Measurements from ENCODE around the gene AQP12B. TPM values are rescaled to one million over a fixed set of nuclear protein-coding genes. Genes with fewer than 3 reads are reported as not detected.

The AQP12B gene
- polyA plus RNA-seq, 1 donor from 2014 or later: not detected

DNA sequence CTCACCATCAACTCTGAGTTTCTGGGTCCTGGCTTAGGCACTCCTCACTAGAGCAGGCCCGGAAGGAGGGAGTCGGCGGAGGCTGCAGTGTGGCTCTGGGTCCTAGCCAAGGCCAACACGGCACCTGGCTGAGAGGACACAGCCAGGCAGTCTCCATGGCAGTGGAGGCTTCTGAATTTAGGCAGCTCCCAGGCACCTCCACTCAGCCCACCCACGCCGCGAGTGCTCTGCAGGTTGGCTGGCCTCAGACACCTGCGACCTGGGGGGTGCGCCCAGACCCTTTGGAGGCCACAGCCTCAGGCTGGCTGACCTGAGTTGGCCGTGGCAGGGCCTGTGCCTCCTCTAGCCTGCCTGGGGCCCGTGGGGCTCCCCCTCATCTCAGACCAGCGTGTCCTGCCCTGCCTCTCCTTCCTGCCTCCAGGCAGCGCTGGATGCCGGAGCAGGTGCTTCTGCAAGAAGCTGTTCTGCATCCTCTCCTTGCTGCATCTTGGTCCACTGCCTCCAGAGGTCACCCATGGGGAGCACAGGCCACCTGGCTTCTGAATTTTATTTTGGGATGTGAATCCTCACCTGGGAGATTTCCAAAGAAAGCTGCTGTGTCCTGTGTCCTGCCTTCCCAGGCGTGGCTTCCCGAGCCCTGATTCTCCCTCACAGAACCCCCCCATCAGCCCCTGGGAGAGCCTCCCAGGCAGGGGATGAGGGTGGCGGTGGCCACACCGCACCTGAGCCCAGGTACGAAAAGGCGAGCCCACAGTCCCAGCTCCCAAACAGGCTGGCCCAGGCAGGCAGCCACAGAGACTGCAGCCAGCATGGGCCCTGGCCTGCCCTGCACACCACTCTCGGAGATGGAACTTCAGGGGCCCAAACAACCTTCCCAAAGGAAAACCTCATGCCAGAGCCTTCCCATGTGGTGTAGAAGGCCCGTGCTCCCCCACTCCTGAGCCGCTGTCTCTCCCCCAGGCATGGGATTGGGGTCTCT lies 32.4 kb upstream of the AQP12B start:
- H3K27ac ChIP-seq (ENCODE audit: low read length): no peak overlapping the region
- no peaks in the 10 kb centered on the region for H3F3A ChIP-seq (ENCODE audit: insufficient read depth, low read length, poor library complexity, severe bottlenecking)
- H3K9me2 ChIP-seq (ENCODE audit: insufficient read depth, low read length): no peaks in the 10 kb centered on the region
- H3K36me3 ChIP-seq (ENCODE audit: insufficient read depth, low read length): no peaks in the 10 kb centered on the region
- no peak overlapping the region for H2AFZ ChIP-seq (ENCODE audit: low read depth, low read length)
- no peak overlapping the region for H3K9ac ChIP-seq (ENCODE audit: low read length)
- TF ChIP-seq, protein P1, sequence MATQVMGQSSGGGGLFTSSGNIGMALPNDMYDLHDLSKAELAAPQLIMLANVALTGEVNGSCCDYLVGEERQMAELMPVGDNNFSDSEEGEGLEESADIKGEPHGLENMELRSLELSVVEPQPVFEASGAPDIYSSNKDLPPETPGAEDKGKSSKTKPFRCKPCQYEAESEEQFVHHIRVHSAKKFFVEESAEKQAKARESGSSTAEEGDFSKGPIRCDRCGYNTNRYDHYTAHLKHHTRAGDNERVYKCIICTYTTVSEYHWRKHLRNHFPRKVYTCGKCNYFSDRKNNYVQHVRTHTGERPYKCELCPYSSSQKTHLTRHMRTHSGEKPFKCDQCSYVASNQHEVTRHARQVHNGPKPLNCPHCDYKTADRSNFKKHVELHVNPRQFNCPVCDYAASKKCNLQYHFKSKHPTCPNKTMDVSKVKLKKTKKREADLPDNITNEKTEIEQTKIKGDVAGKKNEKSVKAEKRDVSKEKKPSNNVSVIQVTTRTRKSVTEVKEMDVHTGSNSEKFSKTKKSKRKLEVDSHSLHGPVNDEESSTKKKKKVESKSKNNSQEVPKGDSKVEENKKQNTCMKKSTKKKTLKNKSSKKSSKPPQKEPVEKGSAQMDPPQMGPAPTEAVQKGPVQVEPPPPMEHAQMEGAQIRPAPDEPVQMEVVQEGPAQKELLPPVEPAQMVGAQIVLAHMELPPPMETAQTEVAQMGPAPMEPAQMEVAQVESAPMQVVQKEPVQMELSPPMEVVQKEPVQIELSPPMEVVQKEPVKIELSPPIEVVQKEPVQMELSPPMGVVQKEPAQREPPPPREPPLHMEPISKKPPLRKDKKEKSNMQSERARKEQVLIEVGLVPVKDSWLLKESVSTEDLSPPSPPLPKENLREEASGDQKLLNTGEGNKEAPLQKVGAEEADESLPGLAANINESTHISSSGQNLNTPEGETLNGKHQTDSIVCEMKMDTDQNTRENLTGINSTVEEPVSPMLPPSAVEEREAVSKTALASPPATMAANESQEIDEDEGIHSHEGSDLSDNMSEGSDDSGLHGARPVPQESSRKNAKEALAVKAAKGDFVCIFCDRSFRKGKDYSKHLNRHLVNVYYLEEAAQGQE (IDR thresholded peaks at IDR 0.05; ENCODE audit: borderline replicate concordance): no peak
- TF ChIP-seq POLR2AphosphoS5 (IDR thresholded peaks at IDR 0.05) (peak; percentile 7), EP300 (conservative IDR thresholded peaks at IDR 0.05; ENCODE audit: poor library complexity, severe bottlenecking) (no peak), SMC3 (conservative IDR thresholded peaks at IDR 0.05; ENCODE audit: poor library complexity) (no peak), TAF1 (IDR thresholded peaks at IDR 0.05; ENCODE audit: low read depth) (no peak)
- TF ChIP-seq, protein P2, sequence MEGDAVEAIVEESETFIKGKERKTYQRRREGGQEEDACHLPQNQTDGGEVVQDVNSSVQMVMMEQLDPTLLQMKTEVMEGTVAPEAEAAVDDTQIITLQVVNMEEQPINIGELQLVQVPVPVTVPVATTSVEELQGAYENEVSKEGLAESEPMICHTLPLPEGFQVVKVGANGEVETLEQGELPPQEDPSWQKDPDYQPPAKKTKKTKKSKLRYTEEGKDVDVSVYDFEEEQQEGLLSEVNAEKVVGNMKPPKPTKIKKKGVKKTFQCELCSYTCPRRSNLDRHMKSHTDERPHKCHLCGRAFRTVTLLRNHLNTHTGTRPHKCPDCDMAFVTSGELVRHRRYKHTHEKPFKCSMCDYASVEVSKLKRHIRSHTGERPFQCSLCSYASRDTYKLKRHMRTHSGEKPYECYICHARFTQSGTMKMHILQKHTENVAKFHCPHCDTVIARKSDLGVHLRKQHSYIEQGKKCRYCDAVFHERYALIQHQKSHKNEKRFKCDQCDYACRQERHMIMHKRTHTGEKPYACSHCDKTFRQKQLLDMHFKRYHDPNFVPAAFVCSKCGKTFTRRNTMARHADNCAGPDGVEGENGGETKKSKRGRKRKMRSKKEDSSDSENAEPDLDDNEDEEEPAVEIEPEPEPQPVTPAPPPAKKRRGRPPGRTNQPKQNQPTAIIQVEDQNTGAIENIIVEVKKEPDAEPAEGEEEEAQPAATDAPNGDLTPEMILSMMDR (IDR thresholded peaks at IDR 0.05; ENCODE audit: poor library complexity, severe bottlenecking): no peak
- H4K20me1 ChIP-seq (ENCODE audit: insufficient read depth): no peaks in the 10 kb centered on the region
- H3K79me2 ChIP-seq (replicated peaks; ENCODE audit: insufficient read depth, low read length): no peaks in the 10 kb centered on the region
- no peaks in the 10 kb centered on the region for H3K27me3 ChIP-seq (ENCODE audit: insufficient read depth, low read depth, low read length)
- no peak overlapping the region for H3K4me2 ChIP-seq (ENCODE audit: low read length)
- no peak overlapping the region for H3K4me3 ChIP-seq (ENCODE audit: low read length)
- H3K9me3 ChIP-seq (ENCODE audit: low read length): no peaks in the 10 kb centered on the region

DNA sequence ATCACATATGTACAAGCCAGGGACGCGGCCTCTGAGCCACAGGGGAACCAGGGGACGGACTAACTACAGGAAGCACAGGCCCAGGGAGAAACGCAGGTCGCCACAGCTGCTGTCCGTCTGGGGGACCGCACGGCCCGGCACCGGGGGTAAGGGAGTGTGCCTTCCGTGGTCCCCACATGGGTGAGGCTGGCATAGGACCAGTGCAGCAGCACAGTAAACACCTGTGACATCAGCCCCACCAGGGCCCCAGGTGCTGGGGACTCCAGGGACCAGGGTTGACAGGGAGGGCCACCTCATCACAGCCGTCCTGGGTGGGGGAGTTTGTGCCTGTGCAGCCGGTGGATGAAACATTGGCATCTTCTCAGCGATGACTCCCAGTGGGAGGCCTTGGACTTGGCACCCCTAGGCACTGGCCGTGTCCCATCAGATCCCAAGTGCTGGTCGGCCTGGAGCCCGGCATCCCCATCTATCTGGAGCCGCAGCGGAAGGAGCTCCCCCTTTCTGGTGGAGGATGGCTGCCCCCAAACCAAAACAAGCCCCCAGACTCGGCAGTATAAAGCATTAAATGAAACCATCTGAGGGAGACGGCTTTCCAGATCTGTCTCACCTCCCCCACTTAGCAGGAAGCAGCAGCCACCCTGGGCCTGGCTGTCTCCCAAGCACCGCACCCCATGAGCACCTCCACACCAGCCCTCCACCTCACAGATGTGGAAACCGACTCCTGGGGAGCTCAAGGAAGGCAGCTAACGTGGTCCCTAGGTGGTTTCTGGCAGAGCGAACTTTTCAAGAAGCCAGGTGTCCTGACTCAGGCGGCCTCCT lies 31.5 kb upstream of the AQP12B start:
- no peaks in the 10 kb centered on the region for H4K20me1 ChIP-seq (ENCODE audit: insufficient read depth)
- no peaks in the 10 kb centered on the region for H3K79me2 ChIP-seq (replicated peaks; ENCODE audit: insufficient read depth, low read length)
- no peaks in the 10 kb centered on the region for H3K9me2 ChIP-seq (ENCODE audit: insufficient read depth, low read length)
- no peak overlapping the region for H2AFZ ChIP-seq (ENCODE audit: low read depth, low read length)
- H3K27me3 ChIP-seq (ENCODE audit: insufficient read depth, low read depth, low read length): no peaks in the 10 kb centered on the region
- no peaks in the 10 kb centered on the region for H3K36me3 ChIP-seq (ENCODE audit: insufficient read depth, low read length)
- no peak overlapping the region for H3K9ac ChIP-seq (ENCODE audit: low read length)
- H3K4me3 ChIP-seq (ENCODE audit: low read length): no peak overlapping the region
- no peak overlapping the region for H3K27ac ChIP-seq (ENCODE audit: low read length)
- H3K4me2 ChIP-seq (ENCODE audit: low read length): no peak overlapping the region
- H3F3A ChIP-seq (ENCODE audit: insufficient read depth, low read length, poor library complexity, severe bottlenecking): no peaks in the 10 kb centered on the region
- no peaks in the 10 kb centered on the region for H3K9me3 ChIP-seq (ENCODE audit: low read length)
- TF ChIP-seq TAF1 (IDR thresholded peaks at IDR 0.05; ENCODE audit: low read depth) (no peak), EZH2 (IDR thresholded peaks at IDR 0.05; ENCODE audit: borderline replicate concordance, insufficient read depth, low read length, poor library complexity, severe bottlenecking) (no peak), SMC3 (conservative IDR thresholded peaks at IDR 0.05; ENCODE audit: poor library complexity) (no peak), MXI1 (conservative IDR thresholded peaks at IDR 0.05; ENCODE audit: poor library complexity, severe bottlenecking) (no peak), EP300 (conservative IDR thresholded peaks at IDR 0.05; ENCODE audit: poor library complexity, severe bottlenecking) (no peak), POLR2AphosphoS5 (IDR thresholded peaks at IDR 0.05) (no peak), RAD21 (conservative IDR thresholded peaks at IDR 0.05) (no peak)
- TF ChIP-seq, protein P2 (IDR thresholded peaks at IDR 0.05; ENCODE audit: poor library complexity, severe bottlenecking): no peak
- TF ChIP-seq, protein P1 (IDR thresholded peaks at IDR 0.05; ENCODE audit: borderline replicate concordance): no peak
